Measurements from ENCODE around the gene ADGRG6.
A peak's percentile ranks its signal among the peaks of the same experiment; 100 is the strongest.

The ADGRG6 gene

GRCh38 chr6:142380626-142381025, 78.8 kb downstream of the ADGRG6 start:
- no peak for DNase-seq

- no peak for DNase-seq
Observed at GRCh38 chr6:142381181-142381580, 79.4 kb downstream of the ADGRG6 start.

- DNase-seq: no peak
Observed at GRCh38 chr6:142381845-142382378, 80.1 kb downstream of the ADGRG6 start.

DNA sequence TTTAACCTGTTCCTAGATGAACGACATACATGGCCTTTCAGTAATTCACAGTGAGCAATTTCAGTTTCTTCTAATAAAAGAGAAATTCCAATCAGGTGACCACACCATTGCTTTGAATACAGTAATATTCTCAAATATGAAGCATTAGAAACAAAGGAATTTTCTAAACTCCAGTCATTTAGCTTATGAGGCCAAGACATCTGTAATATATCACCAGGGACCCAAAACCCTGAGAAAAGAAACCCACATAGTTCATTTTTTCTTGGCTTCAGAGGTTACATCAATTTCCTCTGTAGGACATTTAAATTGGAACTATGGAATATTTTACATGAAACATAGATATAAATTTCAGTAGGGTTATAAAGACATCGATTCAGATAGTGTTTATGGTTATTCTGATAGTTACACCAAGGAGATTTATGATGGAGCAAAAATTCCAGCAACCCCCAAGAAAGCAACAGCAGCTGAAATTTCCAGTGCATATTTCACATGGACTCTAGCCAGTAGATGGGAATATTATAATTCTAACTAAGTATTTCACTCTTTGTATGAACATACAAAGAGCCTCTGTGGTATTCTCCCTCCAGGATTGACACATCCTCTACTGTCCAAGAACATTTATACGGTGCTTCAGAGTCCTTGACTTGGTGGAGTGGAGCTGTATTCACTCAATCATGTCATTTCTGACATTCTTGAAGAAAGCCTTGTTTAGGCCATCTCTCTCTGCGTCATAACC, 82.9 kb downstream of the ADGRG6 start:
- DNase-seq: no peak

- DNase-seq: no peak
Observed at GRCh38 chr6:142385352-142385751, 83.5 kb downstream of the ADGRG6 start.

DNA sequence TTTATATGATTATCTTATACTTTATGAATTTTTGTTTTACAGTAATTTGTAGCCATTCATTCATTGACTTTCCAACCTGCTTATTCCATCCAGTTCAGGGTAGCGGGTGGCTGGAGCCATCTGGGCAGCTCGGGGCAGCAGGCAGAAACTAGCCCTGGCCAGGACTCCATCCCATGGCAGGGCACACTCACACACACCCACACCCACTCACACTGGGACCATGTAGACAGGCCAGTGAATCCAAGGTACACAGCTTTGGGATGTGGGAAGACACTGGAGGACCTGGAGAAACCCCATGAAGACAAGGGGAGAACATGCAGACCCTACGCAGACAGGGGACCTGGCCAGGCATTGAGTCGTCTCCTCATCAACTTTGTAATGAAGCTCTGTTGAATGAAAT, 84.8 kb downstream of the ADGRG6 start:
- DNase-seq: no peak

GRCh38 chr6:142387997-142388815, 86.4 kb downstream of the ADGRG6 start:
- DNase-seq: no peak

DNA sequence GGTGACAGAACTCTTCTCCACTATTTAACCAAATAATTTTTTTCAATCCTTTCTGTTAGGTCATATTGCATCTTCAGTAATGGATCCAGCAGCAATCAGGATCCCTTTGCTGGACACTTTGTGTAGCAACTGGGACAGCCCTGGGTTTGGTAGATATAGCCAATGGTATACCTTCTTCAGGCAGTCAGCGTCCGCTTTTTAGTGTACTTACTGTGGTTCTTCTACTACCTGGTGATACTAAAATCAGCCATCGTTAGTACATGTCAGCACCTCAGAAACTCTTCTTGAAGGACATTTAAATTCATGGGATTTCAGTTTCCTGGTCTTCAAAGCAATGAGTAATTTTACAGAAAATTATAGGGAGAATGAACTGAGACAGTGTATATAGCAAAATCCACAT, 93.5 kb downstream of the ADGRG6 start:
- no peak for DNase-seq

GRCh38 chr6:142395768-142396231, 94.0 kb downstream of the ADGRG6 start:
- no peak for DNase-seq

DNA sequence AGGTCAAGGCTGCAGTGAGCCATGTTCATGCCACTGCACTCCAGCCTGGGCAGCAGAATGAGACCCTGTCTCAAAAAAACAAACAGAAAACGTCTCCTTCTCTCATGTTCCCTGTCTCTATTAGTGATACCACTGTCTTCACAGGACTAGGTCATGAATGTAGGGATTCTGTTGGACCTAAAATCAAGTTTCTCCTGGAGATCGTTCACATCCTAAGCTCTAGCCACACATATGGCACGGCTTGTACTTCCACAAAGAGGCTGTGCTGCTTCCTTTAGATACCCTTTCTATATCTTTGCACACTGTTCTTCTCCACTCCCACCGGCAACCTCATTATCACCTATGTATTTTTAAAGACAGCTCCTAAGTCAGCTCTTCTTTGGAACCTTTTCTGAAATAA, 96.5 kb downstream of the ADGRG6 start:
- no peak for DNase-seq

- DNase-seq: no peak
Observed at GRCh38 chr6:142399739-142400138, 97.9 kb downstream of the ADGRG6 start.

DNA sequence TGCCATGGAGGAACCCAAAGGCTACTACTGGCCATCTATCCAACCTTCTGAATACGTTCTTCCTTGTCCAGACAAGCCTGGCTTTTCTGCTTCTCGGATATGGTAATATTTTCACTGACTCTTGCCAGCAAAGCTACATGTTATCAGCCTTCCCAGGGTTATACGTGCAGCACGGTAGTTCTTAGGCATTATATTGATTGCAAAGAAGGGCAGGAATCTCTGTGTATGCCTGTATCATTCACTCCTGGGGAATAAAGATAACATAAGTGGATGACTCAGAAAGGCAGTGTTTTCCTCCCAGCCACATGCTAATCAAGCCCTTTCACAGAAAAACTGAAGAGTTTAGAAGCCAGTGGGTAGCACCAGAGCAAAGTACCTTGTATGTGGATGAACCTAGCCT, 98.7 kb downstream of the ADGRG6 start:
- peak; percentile 63 for DNase-seq

GRCh38 chr6:142401838-142402237, 100.0 kb downstream of the ADGRG6 start:
- DNase-seq: no peak

GRCh38 chr6:142404751-142405150, 102.9 kb downstream of the ADGRG6 start:
- DNase-seq: no peak

DNA sequence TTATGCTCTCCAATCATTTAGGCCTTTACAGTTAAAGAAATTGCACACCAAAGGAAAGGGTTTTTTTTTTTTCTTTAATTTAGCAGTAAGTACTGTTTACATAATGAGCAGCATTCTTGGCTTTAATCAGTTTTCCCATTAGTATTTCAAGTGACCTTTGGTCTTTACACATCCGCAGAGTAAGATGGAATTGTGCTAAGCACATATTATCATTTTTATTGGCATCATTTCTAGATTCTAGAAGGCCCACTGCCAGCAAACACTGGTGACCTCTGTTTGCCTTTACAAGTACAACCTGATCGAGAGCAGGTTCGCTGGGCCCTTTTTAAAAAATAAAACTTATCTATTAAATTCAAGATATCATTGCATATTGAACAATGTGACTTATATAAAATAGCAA, 104.3 kb downstream of the ADGRG6 start:
- no peak for DNase-seq

- no peak for DNase-seq
Observed at GRCh38 chr6:142407685-142408273, 106.0 kb downstream of the ADGRG6 start.

- DNase-seq: no peak
Observed at GRCh38 chr6:142408409-142408808, 106.6 kb downstream of the ADGRG6 start.

DNA sequence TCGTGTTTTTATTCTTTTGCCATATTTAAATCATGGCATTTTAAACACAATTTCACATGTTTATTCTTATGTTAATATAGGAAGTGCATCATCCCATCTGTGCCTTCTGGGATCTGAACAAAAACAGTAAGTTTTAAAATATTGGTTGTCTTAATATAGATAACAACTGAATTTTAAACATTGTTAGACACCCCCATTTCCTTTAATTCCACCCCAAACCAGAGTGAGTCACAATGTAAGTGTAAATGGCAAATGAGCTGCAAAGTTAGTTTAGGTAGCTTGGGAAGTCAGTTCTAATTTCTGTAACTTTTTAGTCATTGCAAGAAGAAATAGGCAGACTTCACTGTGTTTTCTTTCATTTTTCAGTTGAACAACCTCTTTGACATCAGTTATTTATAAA, 108.0 kb downstream of the ADGRG6 start:
- no peak for DNase-seq

- no peak for DNase-seq
Observed at GRCh38 chr6:142411145-142411544, 109.3 kb downstream of the ADGRG6 start.

DNA sequence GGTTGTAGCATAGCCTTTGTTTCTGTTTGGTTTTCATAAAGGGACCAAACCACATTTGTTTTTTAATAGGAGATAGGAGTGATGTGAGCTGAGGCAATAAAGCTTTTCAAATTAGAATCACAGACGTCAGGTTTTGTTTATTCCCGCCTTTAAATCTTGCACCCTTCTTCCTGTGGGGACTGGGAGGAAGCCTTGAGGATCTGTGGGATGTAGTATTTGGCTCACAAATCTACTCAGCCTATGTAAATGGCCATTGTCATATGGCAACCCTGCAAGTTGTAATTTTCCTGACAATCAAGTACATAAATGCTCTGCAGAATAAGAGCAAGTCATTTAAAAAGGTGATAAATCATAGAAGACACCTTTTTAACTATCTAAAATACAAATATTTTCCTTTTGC, 110.4 kb downstream of the ADGRG6 start:
- DNase-seq: no peak

- no peak for DNase-seq
Observed at GRCh38 chr6:142412658-142413057, 110.9 kb downstream of the ADGRG6 start.

- DNase-seq: no peak
Observed at GRCh38 chr6:142413111-142413510, 111.3 kb downstream of the ADGRG6 start.

DNA sequence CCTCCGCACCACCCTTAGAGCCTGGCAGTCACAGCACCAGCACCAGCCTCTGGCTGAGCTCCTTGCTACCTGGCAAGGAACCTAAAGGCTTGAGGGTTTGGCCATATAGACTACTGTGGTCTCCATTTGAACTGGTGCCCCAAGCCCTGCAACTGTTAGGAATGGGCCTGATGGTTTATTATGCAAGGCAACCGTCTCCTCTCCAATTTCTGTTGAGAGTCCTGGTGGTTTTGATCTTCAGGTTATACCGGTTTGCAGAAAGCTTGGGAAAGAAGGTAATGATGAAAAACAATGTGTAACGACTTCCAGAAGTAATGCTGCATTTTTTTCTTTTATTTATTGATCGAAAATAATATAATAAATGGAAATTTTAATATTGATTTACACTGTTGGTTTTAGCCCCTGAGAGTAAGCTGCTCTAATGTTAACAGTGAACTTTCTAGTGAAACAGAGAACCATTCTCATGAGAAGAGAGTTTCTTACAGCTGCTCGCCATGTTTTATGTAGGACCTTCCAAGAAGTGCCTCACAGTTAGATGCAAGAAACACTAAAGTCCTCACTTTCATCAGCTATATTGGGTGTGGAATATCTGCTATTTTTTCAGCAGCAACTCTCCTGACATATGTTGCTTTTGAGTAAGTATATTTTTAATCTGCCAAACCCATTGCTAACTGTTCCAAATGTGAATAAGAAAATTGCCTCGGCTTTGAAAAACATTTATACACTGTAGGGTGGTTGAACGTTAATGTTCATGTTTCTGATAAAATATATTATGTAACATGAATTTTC, 112.8 kb downstream of the ADGRG6 start:
- no peak for DNase-seq
